Vagina (tissue), 2 donors: ENCODE measurements around the gene HK2. TPM values are rescaled to one million over a fixed set of nuclear protein-coding genes. Genes with fewer than 3 reads are reported as not detected.
"Not testable (repeated sequence)": the region's sequence is repeated elsewhere in the genome, so short reads cannot be mapped to it uniquely, and the experiment has no call there.

Experiments
- DNase-seq, 2 donors: peaks; one replicate each; pipeline ENCODE4 v3.0.0-alpha.2; 2017; ENCODE audit errors: extremely low spot score in 2 of 2
- H3K27ac ChIP-seq: fragments of 200-600 bp; sonication (generic); one replicate; pipeline ENCODE4 v1.5.1; 2019
- H3K27me3 ChIP-seq: fragments of 200-600 bp; sonication (generic); one replicate; pipeline ENCODE4 v1.5.1; 2019
- H3K36me3 ChIP-seq, 2 donors: fragments of 200-600 bp; sonication (generic); one replicate each; pipeline ENCODE4 v1.5.1; 2017 to 2019
- H3K4me1 ChIP-seq: fragments of 200-600 bp; sonication (generic); one replicate; pipeline ENCODE4 v1.5.1; 2019
- H3K4me3 ChIP-seq, 2 donors: fragments of 200-600 bp; sonication (generic); 1 replicate in 1 of 2; 2 replicates in 1 of 2; pipeline ENCODE4 v1.5.1; 2016 to 2019
- H3K9me3 ChIP-seq: fragments of 200-600 bp; sonication (generic); one replicate; pipeline ENCODE4 v1.5.1; 2019
- POLR2A ChIP-seq, 2 donors: fragments of 450-650 bp; IDR thresholded peaks; one replicate each; pipeline ENCODE4 v1.6.1; 2017; ENCODE audit warnings: antibody characterized with exemption in 2 of 2, mild to moderate bottlenecking in 2 of 2, moderate library complexity in 2 of 2
- POLR2AphosphoS5 ChIP-seq, 2 donors: sonication (generic); formaldehyde crosslinking; IDR thresholded peaks; one replicate each; pipeline ENCODE4 v1.9.0; 2017; ENCODE audit warnings: antibody characterized with exemption in 2 of 2, mild to moderate bottlenecking in 2 of 2, low read depth in 1 of 2; ENCODE audit not compliant: insufficient read depth in 1 of 2
- intact Hi-C: fragments of 100-400 bp; cut with DNase I; formaldehyde crosslinking; loops from one replicate; pipeline ENCODE4 v1.15.1; 2023
- total RNA-seq: library from RNA; depleted of rRNA; stranded (reverse); fragments of >200 nt; gene quantifications from one replicate; pipeline ENCODE4 v1.2.3, GENCODE V29; 2016
- TF ChIP-seq, protein P1 (sequence below), 3 experiments: fragments of 450-650 bp in 2 of 3; fragments of 200-600 bp in 1 of 3; sonication (generic) in 1 of 3; IDR thresholded peaks; one replicate each; pipeline ENCODE4 v1.5.1; 2017 to 2019; ENCODE audit warnings: antibody characterized with exemption in 3 of 3, mild to moderate bottlenecking in 2 of 3, moderate library complexity in 2 of 3

The HK2 gene
- total RNA-seq, 1 donor from 2014 or later: 5.4 TPM

DNA sequence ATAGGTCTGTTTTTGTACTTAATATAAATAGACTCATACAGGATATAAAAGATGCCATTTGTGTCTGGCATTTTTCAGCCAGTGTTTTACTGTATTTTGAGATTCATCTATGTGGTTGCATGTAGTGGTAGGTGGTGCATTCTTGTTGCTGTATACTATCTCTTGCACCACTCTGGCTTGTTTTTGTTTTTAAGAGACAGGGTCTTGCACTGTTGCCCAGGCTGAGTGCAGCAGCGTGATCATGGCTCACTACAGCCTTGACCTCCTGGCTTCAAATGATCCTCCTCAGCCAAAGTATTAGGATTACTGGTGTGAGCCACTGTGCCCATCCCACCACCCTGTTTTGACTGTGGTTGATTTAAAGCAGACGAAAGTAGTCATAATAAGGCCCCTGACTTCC lies 12.6 kb downstream of the HK2 start:
- H3K27ac ChIP-seq: no peak overlapping the region
- H3K4me1 ChIP-seq: peaks cover 54% of the 10 kb centered on the region

DNA sequence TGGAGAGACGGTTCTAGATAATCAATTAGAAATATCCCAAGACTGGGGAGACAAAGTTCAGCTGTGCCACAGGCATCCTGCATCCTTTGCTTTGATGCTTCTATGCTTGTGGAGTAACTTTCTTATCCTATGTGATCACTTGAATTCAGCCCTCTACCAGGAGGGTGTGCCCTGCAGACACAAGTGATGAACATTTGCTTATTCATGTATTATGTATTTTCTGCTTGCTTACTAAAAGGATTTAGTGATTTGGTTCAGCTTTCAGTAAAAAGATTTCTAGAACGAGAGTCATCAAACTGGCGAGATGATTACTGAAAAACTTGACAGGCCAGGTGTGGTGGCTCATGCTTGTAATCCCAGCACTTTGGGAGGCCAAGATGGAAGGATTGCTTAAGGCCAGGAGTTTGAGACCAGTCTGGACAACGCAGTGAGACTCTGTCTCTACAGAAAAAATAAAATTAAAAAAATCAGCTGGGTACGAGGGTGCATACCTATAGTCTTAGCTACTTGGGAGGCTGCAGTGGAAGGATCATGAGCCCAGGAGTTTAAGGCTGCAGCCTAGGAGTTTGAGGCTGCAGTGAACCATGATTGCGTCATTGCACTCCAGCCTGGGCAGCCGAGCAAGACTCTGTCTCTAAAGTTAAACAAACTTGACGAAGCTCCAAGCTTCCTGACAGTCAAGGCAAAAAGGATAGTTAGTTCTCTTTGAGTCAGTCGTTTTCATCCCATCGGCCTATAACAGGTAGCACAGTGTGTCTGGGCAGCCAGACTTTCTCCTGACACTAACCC lies 13.3 kb downstream of the HK2 start:
- peak in 1 of 2 donors; percentile 18 for TF ChIP-seq POLR2AphosphoS5 (IDR thresholded peaks at IDR 0.05; ENCODE audit: insufficient read depth in 1 of 2, low read depth in 1 of 2)
- TF ChIP-seq POLR2A (IDR thresholded peaks at IDR 0.05): no peak
- no peaks in the 10 kb centered on the region for H3K36me3 ChIP-seq
- no peak overlapping the region for H3K4me3 ChIP-seq
- intact Hi-C loops: no loop called here
- no peak overlapping the region for H3K27ac ChIP-seq
- H3K9me3 ChIP-seq: no peaks in the 10 kb centered on the region
- peaks cover 54% of the 10 kb centered on the region for H3K4me1 ChIP-seq
- H3K27me3 ChIP-seq: no peaks in the 10 kb centered on the region
- DNase-seq: no peak

More for the DNA sequence above, 12.6 kb downstream of the HK2 start:
- DNase-seq: no peak
- Histone ChIP-seq H3K27me3 (no peaks in the 10 kb centered on the region), H3K9me3 (no peaks in the 10 kb centered on the region), H3K36me3 (no peaks in the 10 kb centered on the region), H3K4me3 (no peak overlapping the region)
- intact Hi-C loops: no loop called here
- TF ChIP-seq, protein P1, sequence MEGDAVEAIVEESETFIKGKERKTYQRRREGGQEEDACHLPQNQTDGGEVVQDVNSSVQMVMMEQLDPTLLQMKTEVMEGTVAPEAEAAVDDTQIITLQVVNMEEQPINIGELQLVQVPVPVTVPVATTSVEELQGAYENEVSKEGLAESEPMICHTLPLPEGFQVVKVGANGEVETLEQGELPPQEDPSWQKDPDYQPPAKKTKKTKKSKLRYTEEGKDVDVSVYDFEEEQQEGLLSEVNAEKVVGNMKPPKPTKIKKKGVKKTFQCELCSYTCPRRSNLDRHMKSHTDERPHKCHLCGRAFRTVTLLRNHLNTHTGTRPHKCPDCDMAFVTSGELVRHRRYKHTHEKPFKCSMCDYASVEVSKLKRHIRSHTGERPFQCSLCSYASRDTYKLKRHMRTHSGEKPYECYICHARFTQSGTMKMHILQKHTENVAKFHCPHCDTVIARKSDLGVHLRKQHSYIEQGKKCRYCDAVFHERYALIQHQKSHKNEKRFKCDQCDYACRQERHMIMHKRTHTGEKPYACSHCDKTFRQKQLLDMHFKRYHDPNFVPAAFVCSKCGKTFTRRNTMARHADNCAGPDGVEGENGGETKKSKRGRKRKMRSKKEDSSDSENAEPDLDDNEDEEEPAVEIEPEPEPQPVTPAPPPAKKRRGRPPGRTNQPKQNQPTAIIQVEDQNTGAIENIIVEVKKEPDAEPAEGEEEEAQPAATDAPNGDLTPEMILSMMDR (IDR thresholded peaks at IDR 0.05): no peak
- TF ChIP-seq POLR2A (IDR thresholded peaks at IDR 0.05) (no peak), POLR2AphosphoS5 (IDR thresholded peaks at IDR 0.05; ENCODE audit: insufficient read depth in 1 of 2, low read depth in 1 of 2) (no peak)

DNA sequence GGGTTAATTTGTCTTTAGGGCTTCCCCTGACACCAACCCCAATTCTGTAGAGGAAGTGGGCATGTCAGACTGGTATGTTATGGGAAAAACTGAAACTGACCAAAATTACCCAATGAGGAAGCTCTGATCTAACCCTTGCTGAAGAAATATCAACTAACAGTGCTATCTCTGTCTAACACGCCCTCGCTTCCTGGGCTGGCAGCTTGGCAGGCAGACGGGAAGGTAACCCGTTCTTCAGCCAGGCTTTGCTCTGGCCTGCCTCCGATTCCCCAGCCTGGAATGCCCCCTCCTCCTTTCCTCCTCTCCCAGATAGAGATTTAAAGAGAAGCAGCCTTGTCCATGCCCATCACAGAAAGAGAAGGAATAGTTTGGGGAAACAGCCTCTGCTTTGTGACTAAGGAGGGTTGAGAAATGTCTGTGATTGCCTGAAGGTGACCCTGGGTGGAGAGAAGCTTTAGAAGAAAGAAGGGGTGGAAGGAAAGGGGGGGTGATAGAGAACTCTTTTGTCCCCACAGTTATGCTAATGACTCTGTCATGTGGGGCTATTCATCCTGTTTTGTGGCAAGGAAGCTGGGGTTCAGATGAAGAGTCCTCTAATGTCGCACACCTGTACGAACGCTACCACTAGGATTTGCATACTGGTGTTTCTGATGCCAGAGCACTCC lies 15.4 kb downstream of the HK2 start:
- no peak for DNase-seq
- Histone ChIP-seq H3K36me3 (no peaks in the 10 kb centered on the region), H3K4me3 (no peak overlapping the region), H3K4me1 (peaks cover 41% of the 10 kb centered on the region), H3K27ac (peak overlapping the region; percentile 23), H3K9me3 (no peaks in the 10 kb centered on the region), H3K27me3 (no peaks in the 10 kb centered on the region)
- intact Hi-C loops: no loop called here
- TF ChIP-seq, protein P1 (IDR thresholded peaks at IDR 0.05): no peak
- no peak for TF ChIP-seq POLR2AphosphoS5 (IDR thresholded peaks at IDR 0.05; ENCODE audit: insufficient read depth in 1 of 2, low read depth in 1 of 2)
- TF ChIP-seq POLR2A (IDR thresholded peaks at IDR 0.05): no peak

DNA sequence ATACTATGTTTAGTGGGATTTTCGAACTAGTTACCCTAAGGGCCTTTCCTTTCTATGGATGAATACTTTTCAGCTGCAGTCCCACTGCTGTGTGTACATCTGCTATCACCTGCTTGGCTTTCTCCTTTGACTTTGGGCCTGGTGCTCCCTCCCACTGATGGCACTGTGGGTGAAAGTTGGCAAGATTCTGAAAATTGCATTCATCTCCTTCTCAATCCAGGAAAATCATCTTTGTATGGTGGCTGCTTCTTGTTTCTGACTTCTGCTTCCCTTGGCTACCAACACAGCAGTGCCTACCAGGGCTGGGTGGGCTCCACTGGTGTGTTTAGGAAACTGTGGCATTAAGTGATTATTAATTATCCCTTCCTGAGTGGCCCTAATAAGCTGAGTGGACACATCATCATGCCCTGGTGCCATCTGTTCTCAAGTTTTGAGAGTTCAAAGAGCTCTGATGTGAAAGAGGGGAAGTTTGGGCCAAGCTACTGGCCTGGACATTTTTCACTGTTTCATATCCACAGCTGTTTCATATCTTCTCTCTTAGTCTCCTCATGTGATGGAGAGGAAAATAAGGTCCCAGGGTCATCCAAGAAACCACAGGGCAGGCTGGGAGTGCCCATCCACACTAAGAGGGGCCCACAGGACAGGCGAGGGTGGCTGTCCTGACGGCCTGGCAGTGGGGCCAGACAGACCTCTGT lies 16.7 kb downstream of the HK2 start:
- Histone ChIP-seq H3K4me3 (no peak overlapping the region), H3K36me3 (no peaks in the 10 kb centered on the region), H3K27ac (no peak overlapping the region), H3K27me3 (no peaks in the 10 kb centered on the region), H3K9me3 (no peaks in the 10 kb centered on the region), H3K4me1 (peaks cover 28% of the 10 kb centered on the region)
- intact Hi-C loops: no loop called here
- no peak for DNase-seq
- TF ChIP-seq POLR2A (IDR thresholded peaks at IDR 0.05) (no peak), POLR2AphosphoS5 (IDR thresholded peaks at IDR 0.05; ENCODE audit: insufficient read depth in 1 of 2, low read depth in 1 of 2) (no peak)
- TF ChIP-seq, protein P1 (IDR thresholded peaks at IDR 0.05): no peak

DNA sequence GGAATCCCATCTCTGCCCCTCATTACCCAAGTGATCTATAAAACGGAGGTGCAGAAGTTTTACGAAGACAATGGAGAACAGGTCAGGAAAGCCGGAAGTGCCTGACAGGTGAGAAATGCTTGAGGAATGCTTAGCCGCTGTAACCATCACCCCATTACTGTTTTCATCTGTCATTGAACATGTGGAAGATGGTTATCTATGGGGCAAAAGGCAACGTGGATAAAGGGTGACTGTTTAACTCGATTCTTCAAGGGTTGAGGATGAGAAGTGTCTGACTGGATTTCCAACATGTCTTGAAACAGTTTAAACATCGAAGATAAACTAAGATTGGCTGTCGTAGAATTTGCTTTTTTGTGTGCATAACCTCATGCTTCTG lies 17.3 kb downstream of the HK2 start:
- Histone ChIP-seq H3K36me3 (no peaks in the 10 kb centered on the region), H3K4me1 (peaks cover 23% of the 10 kb centered on the region), H3K4me3 (no peak overlapping the region), H3K27ac (no peak overlapping the region), H3K9me3 (no peaks in the 10 kb centered on the region), H3K27me3 (no peaks in the 10 kb centered on the region)
- intact Hi-C loops: no loop called here
- TF ChIP-seq POLR2A (IDR thresholded peaks at IDR 0.05) (no peak), POLR2AphosphoS5 (IDR thresholded peaks at IDR 0.05; ENCODE audit: insufficient read depth in 1 of 2, low read depth in 1 of 2) (no peak)
- TF ChIP-seq, protein P1 (IDR thresholded peaks at IDR 0.05): no peak
- no peak for DNase-seq

DNA sequence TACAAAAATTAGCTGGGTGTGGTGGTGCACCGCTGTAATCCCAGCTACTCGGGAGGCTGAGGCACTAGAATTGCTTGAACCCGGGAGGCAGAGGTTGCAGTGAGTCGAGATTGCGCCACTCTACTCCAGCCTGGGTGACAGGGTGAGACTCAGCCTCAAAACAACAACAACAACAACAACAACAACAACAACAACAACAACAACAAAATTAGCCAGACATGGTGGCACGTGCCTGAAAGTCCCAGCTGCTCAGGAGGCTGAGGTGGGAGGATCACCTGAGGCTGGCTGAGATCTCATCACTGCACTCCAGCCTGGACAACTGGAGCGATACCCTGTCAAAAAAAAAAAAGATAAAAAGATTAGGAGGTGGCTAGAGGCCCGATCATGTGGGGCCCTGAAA lies 19.4 kb downstream of the HK2 start:
- H3K4me1 ChIP-seq: peaks cover 18% of the 10 kb centered on the region
- H3K27me3 ChIP-seq, H3K27ac ChIP-seq, H3K36me3 ChIP-seq, H3K4me3 ChIP-seq, intact Hi-C loops, DNase-seq, H3K9me3 ChIP-seq: not testable (repeated sequence)
